Lung (tissue), 12 donors: ENCODE results near the gene HLF. TPM values are rescaled to one million over a fixed set of nuclear protein-coding genes. Genes with fewer than 3 reads are reported as not detected.

Experiments used
- ATAC-seq: fragments of 200-7000 bp; cut with Tn5 transposase; one replicate; pipeline ENCODE4 v1.9.1; 2020; ENCODE audit warnings: moderate number of reproducible peaks; ENCODE audit not compliant: insufficient read depth, low FRiP score
- DNase-seq, 3 donors: peaks; one replicate each; pipeline ENCODE4 v3.0.0-alpha.2; 2013 to 2017
- H3K27ac ChIP-seq, 2 donors: one replicate each; pipeline ENCODE4 v1.5.1; 2013; ENCODE audit warnings: mild to moderate bottlenecking in 2 of 2, moderate library complexity in 2 of 2, control low read depth in 1 of 2, inconsistent platforms in 1 of 2, low read depth in 1 of 2, low read length in 1 of 2
- H3K27me3 ChIP-seq, 3 donors: one replicate each; pipeline ENCODE4 v1.5.1; 2013; ENCODE audit warnings: low read length in 2 of 3; ENCODE audit not compliant: control insufficient read depth in 3 of 3, insufficient read depth in 3 of 3
- H3K36me3 ChIP-seq, 4 donors: one replicate each; pipeline ENCODE4 v1.5.1; 2013; ENCODE audit warnings: low read length in 4 of 4, mild to moderate bottlenecking in 1 of 4, moderate library complexity in 1 of 4; ENCODE audit not compliant: control insufficient read depth in 4 of 4, insufficient read depth in 4 of 4
- H3K4me1 ChIP-seq, 5 donors: one replicate each; pipeline ENCODE4 v1.5.1; 2013; ENCODE audit warnings: low read length in 5 of 5, mild to moderate bottlenecking in 2 of 5, moderate library complexity in 1 of 5; ENCODE audit not compliant: control insufficient read depth in 5 of 5, insufficient read depth in 5 of 5
- H3K4me3 ChIP-seq: one replicate; pipeline ENCODE4 v1.5.1; 2013; ENCODE audit warnings: mild to moderate bottlenecking, control low read depth, moderate library complexity
- H3K9ac ChIP-seq, 2 donors: one replicate each; pipeline ENCODE4 v1.5.1; 2013; ENCODE audit warnings: low read length in 2 of 2, control low read depth in 1 of 2; ENCODE audit not compliant: insufficient read depth in 1 of 2
- H3K9me3 ChIP-seq, 4 donors: one replicate each; pipeline ENCODE4 v1.5.1; 2013; ENCODE audit warnings: low read length in 3 of 4, mild to moderate bottlenecking in 1 of 4, moderate library complexity in 1 of 4; ENCODE audit not compliant: control insufficient read depth in 4 of 4, insufficient read depth in 3 of 4
- WGBS, 2 donors: extraction: QIAGEN DNeasy Blood & Tissue Kit; methylation state at CpG; one replicate each; pipeline ENCODE4 v1.1.7; 2013; 5-methylcytosine and 5-hydroxymethylcytosine counted together
- polyA plus RNA-seq, 2 donors: library from polyadenylated mRNA; stranded (reverse); fragments of 200-250 nt; gene quantifications; one replicate each; pipeline ENCODE4 v1.2.1, GENCODE V29; 2013
- total RNA-seq, 2 donors: library from RNA; depleted of rRNA in 1 of 2; stranded (reverse); fragments of >200 nt in 1 of 2; gene quantifications; one replicate each; pipeline ENCODE4 v1.2.1, GENCODE V29; 2014 to 2021
- TF ChIP-seq, protein P1 (sequence below): IDR thresholded peaks from 2 replicates; pipeline ENCODE4 v1.5.1; 2012; ENCODE audit warnings: mild to moderate bottlenecking; ENCODE audit errors: control extremely low read depth, extremely low read depth
- donor health status: control.
- donor health status: control.
- donor health status: Bipolar disorder and iron deficiency.
- donor health status: healthy.
- donor health status: DM: yes; HTN: yes; CAD: no.

HLF gene
- total and polyA plus RNA-seq, 4 donors: 3.2 to 21.3 (median 7.9) TPM

DNA sequence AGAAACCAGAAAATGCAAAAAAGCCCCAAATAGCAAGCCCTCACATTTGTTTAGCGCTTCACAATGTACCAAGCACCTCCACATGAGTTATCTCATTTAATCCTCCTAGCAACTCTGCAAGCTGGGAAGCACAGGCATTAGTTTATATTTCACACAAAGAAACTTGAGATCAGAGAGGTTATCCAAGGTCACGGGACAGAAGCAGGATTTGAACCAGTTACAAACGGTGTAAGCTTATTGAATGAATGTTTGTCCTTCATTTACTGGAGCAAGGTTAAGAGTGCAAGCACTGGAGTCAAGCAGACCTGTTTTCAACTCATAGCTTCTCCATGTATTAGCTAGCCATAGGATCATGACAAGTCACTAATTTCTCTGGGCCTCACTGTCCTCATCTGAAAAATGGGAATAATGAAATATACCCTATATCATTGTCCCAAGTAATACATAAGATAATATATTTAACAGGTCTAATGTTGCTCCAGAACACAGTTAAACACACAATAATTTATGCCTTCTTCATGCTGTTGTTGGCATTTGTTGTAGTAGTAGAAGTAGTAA is 6.1 kb upstream of the HLF start:
- TF ChIP-seq, protein P1, sequence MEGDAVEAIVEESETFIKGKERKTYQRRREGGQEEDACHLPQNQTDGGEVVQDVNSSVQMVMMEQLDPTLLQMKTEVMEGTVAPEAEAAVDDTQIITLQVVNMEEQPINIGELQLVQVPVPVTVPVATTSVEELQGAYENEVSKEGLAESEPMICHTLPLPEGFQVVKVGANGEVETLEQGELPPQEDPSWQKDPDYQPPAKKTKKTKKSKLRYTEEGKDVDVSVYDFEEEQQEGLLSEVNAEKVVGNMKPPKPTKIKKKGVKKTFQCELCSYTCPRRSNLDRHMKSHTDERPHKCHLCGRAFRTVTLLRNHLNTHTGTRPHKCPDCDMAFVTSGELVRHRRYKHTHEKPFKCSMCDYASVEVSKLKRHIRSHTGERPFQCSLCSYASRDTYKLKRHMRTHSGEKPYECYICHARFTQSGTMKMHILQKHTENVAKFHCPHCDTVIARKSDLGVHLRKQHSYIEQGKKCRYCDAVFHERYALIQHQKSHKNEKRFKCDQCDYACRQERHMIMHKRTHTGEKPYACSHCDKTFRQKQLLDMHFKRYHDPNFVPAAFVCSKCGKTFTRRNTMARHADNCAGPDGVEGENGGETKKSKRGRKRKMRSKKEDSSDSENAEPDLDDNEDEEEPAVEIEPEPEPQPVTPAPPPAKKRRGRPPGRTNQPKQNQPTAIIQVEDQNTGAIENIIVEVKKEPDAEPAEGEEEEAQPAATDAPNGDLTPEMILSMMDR: no peak
- Histone ChIP-seq H3K27me3 (peaks cover 0 to 27% (median 23%) of the 10 kb centered on the region in 3 donors), H3K27ac (no peak overlapping the region), H3K9me3 (peaks cover 0 to 4% (median 0%) of the 10 kb centered on the region in 4 donors), H3K36me3 (no peaks in the 10 kb centered on the region), H3K4me3 (no peak overlapping the region), H3K4me1 (peaks cover 0 to 2% (median 0%) of the 10 kb centered on the region in 5 donors), H3K9ac (no peak overlapping the region)
- ATAC-seq (no peak), DNase-seq (no peak)
- WGBS, 2 donors: 84 to 92% methylated on average over 3 of the region's 3 CpGs

DNA sequence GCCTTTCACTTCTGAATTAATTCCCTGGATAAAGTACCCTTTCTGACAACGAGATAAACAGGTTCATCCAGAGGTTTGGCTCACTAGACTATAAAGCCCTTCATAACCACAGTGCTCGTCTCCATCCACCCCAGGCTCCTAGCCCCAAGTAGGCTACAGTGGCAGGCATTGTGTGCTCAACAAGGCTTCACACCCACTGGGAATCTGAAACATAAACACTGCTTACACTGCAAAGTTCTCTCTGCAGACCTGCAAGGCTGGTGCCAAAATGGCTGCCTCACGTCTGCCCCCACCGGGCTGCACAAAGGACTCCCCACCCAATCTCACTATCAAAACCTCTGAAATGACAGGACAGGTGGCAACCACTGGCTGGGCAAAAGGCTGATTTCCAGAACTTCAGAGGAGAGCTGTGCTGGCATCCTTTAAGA is 5.1 kb upstream of the HLF start:
- DNase-seq: no peak
- 57 to 87% methylated on average over 4 of the region's 4 CpGs for WGBS, 2 donors

DNA sequence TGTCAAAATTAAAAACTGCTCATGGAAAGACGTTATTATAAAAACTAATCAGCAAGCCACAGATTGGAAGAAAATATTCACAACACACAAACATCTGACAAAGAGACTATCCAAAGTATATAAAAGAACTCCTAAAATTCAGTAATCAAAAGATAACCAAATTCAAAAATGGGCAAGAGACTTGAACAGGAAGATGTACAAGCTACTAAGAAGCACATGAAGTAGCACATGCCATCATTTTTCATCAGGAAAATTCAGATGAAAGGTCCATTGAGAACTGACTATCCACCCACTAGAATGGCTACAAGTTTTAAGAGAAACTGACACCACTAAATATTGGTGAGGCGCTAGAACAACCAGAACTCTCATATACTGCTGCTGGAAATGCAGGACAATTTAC is 3.4 kb upstream of the HLF start:
- Histone ChIP-seq H3K36me3 (no peaks in the 10 kb centered on the region), H3K9me3 (peaks cover 0 to 4% (median 0%) of the 10 kb centered on the region in 4 donors), H3K4me3 (no peak overlapping the region), H3K27me3 (peaks cover 0 to 35% (median 30%) of the 10 kb centered on the region in 3 donors), H3K27ac (no peak overlapping the region), H3K9ac (no peak overlapping the region), H3K4me1 (peaks cover 0 to 16% (median 5%) of the 10 kb centered on the region in 5 donors)
- no peak for ATAC-seq
- DNase-seq: no peak
- WGBS, 2 donors: 88 to 98% methylated on average over 2 of the region's 2 CpGs
- TF ChIP-seq, protein P1: no peak

More for the DNA sequence above, 5.1 kb upstream of the HLF start:
- peaks cover 0 to 4% (median 0%) of the 10 kb centered on the region in 4 donors for H3K9me3 ChIP-seq
- no peak overlapping the region for H3K27ac ChIP-seq
- no peak for ATAC-seq
- peaks cover 0 to 12% (median 4%) of the 10 kb centered on the region in 5 donors for H3K4me1 ChIP-seq
- H3K4me3 ChIP-seq: no peak overlapping the region
- TF ChIP-seq, protein P1: no peak
- H3K9ac ChIP-seq: no peak overlapping the region
- no peaks in the 10 kb centered on the region for H3K36me3 ChIP-seq
- H3K27me3 ChIP-seq: peaks cover 0 to 35% (median 30%) of the 10 kb centered on the region in 3 donors
